A549 (cell line): ENCODE measurements around the gene ASAP2. TPM values are rescaled to one million over a fixed set of nuclear protein-coding genes. Genes with fewer than 3 reads are reported as not detected.
A peak's percentile ranks its signal among the peaks of the same experiment; 100 is the strongest.

Experiments
- ATAC-seq, 2 experiments: fragments of 200-7000 bp in 1 of 2; fragments of >200 bp in 1 of 2; cut with Nextera tagmentation in 1 of 2; cut with Tn5 transposase in 1 of 2; 3 replicates each; pipeline versions ENCODE4 v1.8.0 to v1.9.1; 2018 to 2020; ENCODE audit warnings: mild to moderate bottlenecking in 1 of 2, moderate library complexity in 1 of 2
- CTCF ChIA-PET: fragments of 300-600 bp; sonication (Branson Sonifier 250); formaldehyde crosslinking; extraction: SDS; loops from one replicate; lab custom pipeline; 2021; ENCODE audit warnings: antibody characterized with exemption, inconsistent platforms; lab: Yijun Ruan, JAX
- POLR2A ChIA-PET: fragments of 350-600 bp; formaldehyde crosslinking; extraction: SDS; loops from one replicate; lab custom pipeline; 2021; ENCODE audit warnings: antibody characterized with exemption, inconsistent platforms; lab: Yijun Ruan, JAX
- DNase-seq, 2 experiments: peaks; one replicate each; pipeline versions ENCODE4 v3.0.0 to v3.0.0-alpha.2; 2011 to 2016; ENCODE audit warnings: low read depth in 1 of 2, low spot score in 1 of 2
- FAIRE-seq: peaks from 2 replicates; lab custom pipeline; 2011; peaks lifted over from hg19 to GRCh38; lab: Jason Lieb, UNC
- H3K27ac ChIP-seq, 2 experiments: fragments of >200 bp; sonication (Bioruptor Twin); formaldehyde crosslinking; 3 replicates each; pipeline ENCODE4 v1.5.1; 2016 to 2017
- H3K4me1 ChIP-seq: fragments of >200 bp; sonication (Bioruptor Twin); formaldehyde crosslinking; 3 replicates; pipeline ENCODE4 v1.6.1; 2016
- H3K4me2 ChIP-seq: fragments of >200 bp; sonication (Bioruptor Twin); formaldehyde crosslinking; 3 replicates; pipeline ENCODE4 v1.6.1; 2016
- H3K4me3 ChIP-seq: fragments of >200 bp; sonication (Bioruptor Twin); formaldehyde crosslinking; 3 replicates; pipeline ENCODE4 v1.5.1; 2016
- H3K9me3 ChIP-seq: fragments of >200 bp; sonication (Bioruptor Twin); formaldehyde crosslinking; 3 replicates; pipeline ENCODE4 v1.6.1; 2016
- CBX8 ChIP-seq: fragments of 200-600 bp; sonication (generic); IDR thresholded peaks from 2 replicates; pipeline ENCODE4 v1.6.1; 2016
- CHD2 ChIP-seq: fragments of 150-350 bp; IDR thresholded peaks from 2 replicates; pipeline ENCODE4 v1.6.1; 2014; ENCODE audit warnings: low read length; ENCODE audit not compliant: partially characterized antibody
- EP300 ChIP-seq, 2 experiments: fragments of >200 bp; sonication (Bioruptor Twin); formaldehyde crosslinking; IDR thresholded peaks; 2 replicates in 1 of 2; 3 replicates in 1 of 2; pipeline ENCODE4 v1.6.1; 2016 to 2017
- ESRRA ChIP-seq: fragments of 150-350 bp; IDR thresholded peaks from 2 replicates; pipeline ENCODE4 v1.6.1; 2014; ENCODE audit warnings: mild to moderate bottlenecking, low read length, borderline replicate concordance
- HOXA7 ChIP-seq: fragments of 250-450 bp; sonication (Bioruptor Pico); IDR thresholded peaks from 2 replicates; pipeline ENCODE4 v1.5.0; 2020; ENCODE audit warnings: mild to moderate bottlenecking, moderate library complexity
- JUNB ChIP-seq: fragments of >200 bp; sonication (Bioruptor Twin); formaldehyde crosslinking; IDR thresholded peaks from 2 replicates; pipeline ENCODE4 v1.6.1; 2016
- MAFK ChIP-seq: fragments of 450-650 bp; IDR thresholded peaks from 2 replicates; pipeline ENCODE4 v1.6.1; 2014; ENCODE audit not compliant: partially characterized antibody
- NFE2L2 ChIP-seq: fragments of 150-350 bp; conservative IDR thresholded peaks from 2 replicates; pipeline ENCODE4 v1.6.1; 2014; ENCODE audit warnings: low read length
- PHF8 ChIP-seq: fragments of 200-600 bp; sonication (generic); IDR thresholded peaks from 2 replicates; pipeline ENCODE4 v1.6.1; 2016; ENCODE audit warnings: low read depth, mild to moderate bottlenecking, antibody characterized with exemption, moderate library complexity, borderline replicate concordance
- POLR2AphosphoS2 ChIP-seq: conservative IDR thresholded peaks from 2 replicates; pipeline ENCODE4 v1.6.1; 2012; ENCODE audit warnings: low read length, improper control_type of control experiment, inconsistent platforms
- RAD21 ChIP-seq, 2 experiments: fragments of >200 bp in 1 of 2; sonication (Bioruptor Twin) in 1 of 2; formaldehyde crosslinking in 1 of 2; IDR thresholded peaks in 1 of 2; conservative IDR thresholded peaks in 1 of 2; 2 replicates in 1 of 2; 3 replicates in 1 of 2; pipeline ENCODE4 v1.6.1; 2012 to 2018; ENCODE audit warnings: inconsistent platforms in 1 of 2
- RARB ChIP-seq: fragments of 250-450 bp; sonication (Bioruptor Pico); IDR thresholded peaks from 2 replicates; pipeline ENCODE4 v1.8.0; 2021; ENCODE audit warnings: mild to moderate bottlenecking, moderate library complexity
- RCOR1 ChIP-seq: fragments of 150-350 bp; IDR thresholded peaks from 2 replicates; pipeline ENCODE4 v1.6.1; 2014; ENCODE audit warnings: antibody characterized with exemption, low read length, low read depth
- SMC3 ChIP-seq: fragments of >200 bp; sonication (Bioruptor Twin); formaldehyde crosslinking; IDR thresholded peaks from 3 replicates; pipeline ENCODE4 v1.6.1; 2018; ENCODE audit warnings: inconsistent platforms
- WGBS: methylation state at CpG from one replicate; pipeline ENCODE4 v1.1.6; 2017; ENCODE audit errors: missing lambda C conversion rate; 5-methylcytosine and 5-hydroxymethylcytosine counted together
- polyA plus RNA-seq, 4 experiments: library from polyadenylated mRNA; depleted of rRNA in 3 of 4; stranded (reverse); fragments of >200 nt; fragmentation: RNase III in 1 of 4; extraction: RNeasy Plus Mini Kit Qiagen cat#74134 plus additional on column Dnase treatment in 1 of 4; gene quantifications; 2 replicates in 3 of 4; 3 replicates in 1 of 4; pipeline ENCODE4 v1.2.3, GENCODE V29; 2011 to 2017
- TF ChIP-seq, protein P1 (sequence below): fragments of 150-350 bp; IDR thresholded peaks from 2 replicates; pipeline ENCODE4 v1.6.1; 2014; ENCODE audit warnings: low read depth, mild to moderate bottlenecking, low read length
- TF ChIP-seq, protein P2 (sequence below): IDR thresholded peaks from 2 replicates; pipeline ENCODE4 v1.6.1; 2012
- TF ChIP-seq, protein P3 (sequence below): fragments of 250-450 bp; sonication (Bioruptor Pico); IDR thresholded peaks from 2 replicates; pipeline ENCODE4 v1.5.0; 2021; ENCODE audit warnings: mild to moderate bottlenecking, moderate library complexity, borderline replicate concordance
- TF ChIP-seq, protein P4 (sequence below): fragments of >200 bp; sonication (Bioruptor Twin); formaldehyde crosslinking; IDR thresholded peaks from 3 replicates; pipeline ENCODE4 v1.5.1; 2016

ASAP2 gene
- polyA plus RNA-seq, 2 of the 4 experiments (the other 2 are of a cell fraction) = 17.8 to 27.9 TPM

DNA sequence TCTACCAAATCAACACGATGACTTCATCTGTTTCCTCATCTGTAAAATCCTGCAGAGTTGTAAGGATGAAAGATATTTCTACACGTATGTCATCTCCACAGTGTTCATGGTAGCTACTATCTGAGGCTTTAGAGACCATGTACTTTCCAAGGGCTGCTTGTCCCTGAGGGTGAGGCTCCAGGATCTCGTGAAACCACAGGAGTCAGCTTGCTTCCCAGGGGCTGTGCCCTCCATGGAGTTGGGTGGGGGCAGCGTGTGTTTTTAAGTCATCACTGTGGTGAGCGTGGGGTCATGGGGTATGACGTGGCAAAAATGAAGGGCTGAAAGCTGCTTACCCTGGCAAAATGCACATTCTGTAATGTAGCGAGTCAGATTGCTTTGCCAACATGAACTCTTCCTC lies 81.6 kb downstream of the ASAP2 start:
- H3K9me3 ChIP-seq = no peaks in the 10 kb centered on the region
- peak overlapping the region; percentile 77 for H3K4me2 ChIP-seq
- ATAC-seq = peak; percentile 38 to 53
- peak; percentile 43 to 55 for DNase-seq
- POLR2A ChIA-PET = interaction anchor here (0.6 to 1.5 kb wide), 6 partner anchors 22 to 136 kb away, joined by 3 to 8 read pairs (median 3); no protein-coding TSS in a partner anchor
- H3K4me1 ChIP-seq = peaks cover 53% of the 10 kb centered on the region
- H3K4me3 ChIP-seq = peak overlapping the region; percentile 12; the same call in 2 of the 3 replicates
- no peak for FAIRE-seq
- 36% methylated on average over 7 of the region's 7 CpGs for WGBS
- CTCF ChIA-PET = interaction anchor here (1.0 to 3.7 kb wide), 17 partner anchors 9 to 145 kb away, joined by 3 to 24 read pairs (median 4); partner anchors contain the start of gene ASAP2
- peak; percentile 51; the same call in 1 of the 2 replicates for TF ChIP-seq NFE2L2
- no peak for TF ChIP-seq SMC3
- TF ChIP-seq, protein P1, sequence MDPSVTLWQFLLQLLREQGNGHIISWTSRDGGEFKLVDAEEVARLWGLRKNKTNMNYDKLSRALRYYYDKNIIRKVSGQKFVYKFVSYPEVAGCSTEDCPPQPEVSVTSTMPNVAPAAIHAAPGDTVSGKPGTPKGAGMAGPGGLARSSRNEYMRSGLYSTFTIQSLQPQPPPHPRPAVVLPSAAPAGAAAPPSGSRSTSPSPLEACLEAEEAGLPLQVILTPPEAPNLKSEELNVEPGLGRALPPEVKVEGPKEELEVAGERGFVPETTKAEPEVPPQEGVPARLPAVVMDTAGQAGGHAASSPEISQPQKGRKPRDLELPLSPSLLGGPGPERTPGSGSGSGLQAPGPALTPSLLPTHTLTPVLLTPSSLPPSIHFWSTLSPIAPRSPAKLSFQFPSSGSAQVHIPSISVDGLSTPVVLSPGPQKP = no peak
- peak; percentile 93 for TF ChIP-seq MAFK
- TF ChIP-seq EP300 (IDR thresholded peaks at IDR 0.05) = 0 out of 5 replicates have a peak, but pooled peaks of 1 of the 2 experiments have one; percentile 1
- TF ChIP-seq, all 56 proteins: peak for 3
- peak overlapping the region; percentile 86 to 87 for H3K27ac ChIP-seq

DNA sequence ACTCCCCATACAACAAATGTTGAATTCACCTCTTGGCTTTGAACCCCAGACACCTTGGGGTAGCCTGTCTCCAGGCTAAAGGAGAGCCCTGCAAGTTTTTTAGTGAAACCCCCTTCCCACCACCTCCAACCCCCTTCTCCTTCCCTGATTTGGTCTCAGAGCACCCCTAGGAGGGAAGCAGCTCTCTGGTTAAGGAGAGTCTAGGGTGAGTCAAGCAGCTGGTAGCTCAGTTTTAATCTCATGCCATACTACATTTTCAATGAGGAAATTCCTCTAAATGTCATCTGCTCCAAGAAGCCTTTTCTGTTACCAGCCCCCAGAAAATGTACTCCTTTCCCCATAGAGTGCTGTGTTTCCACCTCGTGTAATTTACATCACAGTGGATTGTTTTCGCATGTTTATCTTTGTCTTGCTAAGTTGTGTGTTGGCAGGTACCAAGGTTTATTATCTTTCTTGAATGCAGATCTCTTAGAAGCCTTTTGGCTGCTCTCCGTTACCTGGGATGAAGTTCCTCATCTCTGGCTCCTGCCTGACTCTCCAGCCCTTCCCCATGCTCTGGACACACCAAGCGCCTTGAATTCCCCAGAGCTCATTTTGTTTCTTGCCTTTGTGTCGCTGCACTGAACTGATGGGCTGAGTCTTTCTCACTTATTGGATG lies 82.2 kb downstream of the ASAP2 start:
- ChIA-PET CTCF (interaction anchor here (0.9 to 3.7 kb wide), 16 partner anchors 9 to 146 kb away, joined by 3 to 24 read pairs (median 4); partner anchors contain the start of gene ASAP2), POLR2A (interaction anchor here (0.5 to 1.5 kb wide), 7 partner anchors 22 to 605 kb away, joined by 3 to 8 read pairs (median 3); no protein-coding TSS in a partner anchor)
- no peaks in the 10 kb centered on the region for H3K9me3 ChIP-seq
- H3K4me1 ChIP-seq = peaks cover 53% of the 10 kb centered on the region
- H3K4me2 ChIP-seq = peak overlapping the region; percentile 77
- ATAC-seq (no peak), DNase-seq (no peak), FAIRE-seq (no peak)
- H3K27ac ChIP-seq = peak overlapping the region; percentile 86 to 87
- no peak overlapping the region; the same call in 2 of the 3 replicates for H3K4me3 ChIP-seq
- no peak for TF ChIP-seq POLR2AphosphoS2
- no peak for TF ChIP-seq RAD21 (conservative IDR thresholded peaks at IDR 0.05 in 1 of 2, IDR thresholded peaks at IDR 0.05 in 1 of 2)
- TF ChIP-seq, protein P2, sequence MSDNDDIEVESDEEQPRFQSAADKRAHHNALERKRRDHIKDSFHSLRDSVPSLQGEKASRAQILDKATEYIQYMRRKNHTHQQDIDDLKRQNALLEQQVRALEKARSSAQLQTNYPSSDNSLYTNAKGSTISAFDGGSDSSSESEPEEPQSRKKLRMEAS = no peak
- TF ChIP-seq, protein P3, sequence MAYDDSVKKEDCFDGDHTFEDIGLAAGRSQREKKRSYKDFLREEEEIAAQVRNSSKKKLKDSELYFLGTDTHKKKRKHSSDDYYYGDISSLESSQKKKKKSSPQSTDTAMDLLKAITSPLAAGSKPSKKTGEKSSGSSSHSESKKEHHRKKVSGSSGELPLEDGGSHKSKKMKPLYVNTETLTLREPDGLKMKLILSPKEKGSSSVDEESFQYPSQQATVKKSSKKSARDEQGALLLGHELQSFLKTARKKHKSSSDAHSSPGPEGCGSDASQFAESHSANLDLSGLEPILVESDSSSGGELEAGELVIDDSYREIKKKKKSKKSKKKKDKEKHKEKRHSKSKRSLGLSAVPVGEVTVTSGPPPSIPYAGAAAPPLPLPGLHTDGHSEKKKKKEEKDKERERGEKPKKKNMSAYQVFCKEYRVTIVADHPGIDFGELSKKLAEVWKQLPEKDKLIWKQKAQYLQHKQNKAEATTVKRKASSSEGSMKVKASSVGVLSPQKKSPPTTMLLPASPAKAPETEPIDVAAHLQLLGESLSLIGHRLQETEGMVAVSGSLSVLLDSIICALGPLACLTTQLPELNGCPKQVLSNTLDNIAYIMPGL = no peak
- no peak for TF ChIP-seq CHD2
- no peak for TF ChIP-seq SMC3
- TF ChIP-seq, protein P1 = no peak
- TF ChIP-seq MAFK = no peak
- no peak for TF ChIP-seq HOXA7 (CRISPR knock-in tag)
- TF ChIP-seq CBX8 = no peak
- no peak for TF ChIP-seq PHF8
- no peak for TF ChIP-seq RCOR1
- TF ChIP-seq, protein P4, sequence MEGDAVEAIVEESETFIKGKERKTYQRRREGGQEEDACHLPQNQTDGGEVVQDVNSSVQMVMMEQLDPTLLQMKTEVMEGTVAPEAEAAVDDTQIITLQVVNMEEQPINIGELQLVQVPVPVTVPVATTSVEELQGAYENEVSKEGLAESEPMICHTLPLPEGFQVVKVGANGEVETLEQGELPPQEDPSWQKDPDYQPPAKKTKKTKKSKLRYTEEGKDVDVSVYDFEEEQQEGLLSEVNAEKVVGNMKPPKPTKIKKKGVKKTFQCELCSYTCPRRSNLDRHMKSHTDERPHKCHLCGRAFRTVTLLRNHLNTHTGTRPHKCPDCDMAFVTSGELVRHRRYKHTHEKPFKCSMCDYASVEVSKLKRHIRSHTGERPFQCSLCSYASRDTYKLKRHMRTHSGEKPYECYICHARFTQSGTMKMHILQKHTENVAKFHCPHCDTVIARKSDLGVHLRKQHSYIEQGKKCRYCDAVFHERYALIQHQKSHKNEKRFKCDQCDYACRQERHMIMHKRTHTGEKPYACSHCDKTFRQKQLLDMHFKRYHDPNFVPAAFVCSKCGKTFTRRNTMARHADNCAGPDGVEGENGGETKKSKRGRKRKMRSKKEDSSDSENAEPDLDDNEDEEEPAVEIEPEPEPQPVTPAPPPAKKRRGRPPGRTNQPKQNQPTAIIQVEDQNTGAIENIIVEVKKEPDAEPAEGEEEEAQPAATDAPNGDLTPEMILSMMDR = no peak
- TF ChIP-seq EP300 (IDR thresholded peaks at IDR 0.05) = no peak
- TF ChIP-seq RARB (CRISPR knock-in tag) = no peak
- TF ChIP-seq JUNB = no peak
- no peak for TF ChIP-seq ESRRA
- TF ChIP-seq, all 56 proteins: peak for 0
- WGBS = 85% methylated on average over 5 of the region's 5 CpGs
